Measurements from ENCODE around the gene PPP1R14D.

PPP1R14D gene

GRCh38 chr15:40823572-40824343 is 4.8 kb downstream of the PPP1R14D start:
- in situ Hi-C loops (cut with MboI; ENCODE audit: low sequenced_read_pairs), result no loop called here

- in situ Hi-C loops (cut with MboI; ENCODE audit: low sequenced_read_pairs), result no loop called here
Measured at GRCh38 chr15:40821195-40821594, 7.3 kb downstream of the PPP1R14D start.

- in situ Hi-C loops (cut with MboI; ENCODE audit: low sequenced_read_pairs), result no loop called here
Measured at GRCh38 chr15:40819048-40819447, 9.5 kb downstream of the PPP1R14D start.

- in situ Hi-C loops (cut with MboI; ENCODE audit: low sequenced_read_pairs), result no loop called here
Measured at GRCh38 chr15:40815042-40815698, 13.3 kb downstream of the PPP1R14D start.

- in situ Hi-C loops (cut with MboI; ENCODE audit: low sequenced_read_pairs), result no loop called here
Measured at GRCh38 chr15:40812721-40813425, 15.6 kb downstream of the PPP1R14D start.

- in situ Hi-C loops (cut with MboI; ENCODE audit: low sequenced_read_pairs), result no loop called here
Measured at GRCh38 chr15:40808861-40809450, 19.6 kb downstream of the PPP1R14D start.

GRCh38 chr15:40807888-40808461 is 20.5 kb downstream of the PPP1R14D start:
- in situ Hi-C loops (cut with MboI; ENCODE audit: low sequenced_read_pairs), result no loop called here

GRCh38 chr15:40807028-40807887 is 21.2 kb downstream of the PPP1R14D start, which contains the start of the genes DNAJC17 and ZFYVE19:
TSS of gene DNAJC17 (minus strand) at chr15:40807473. CDS start at chr15:40807446, 27 bp downstream.
TSS of gene ZFYVE19 (plus strand) at chr15:40807089. CDS start at chr15:40807590, 501 bp downstream.
- in situ Hi-C loops (cut with MboI; ENCODE audit: low sequenced_read_pairs), result no loop called here

- in situ Hi-C loops (cut with MboI; ENCODE audit: low sequenced_read_pairs), result no loop called here
Measured at GRCh38 chr15:40806672-40807027, 21.9 kb downstream of the PPP1R14D start.

- in situ Hi-C loops (cut with MboI; ENCODE audit: low sequenced_read_pairs), result no loop called here
Measured at GRCh38 chr15:40803688-40804087, 24.8 kb downstream of the PPP1R14D start.

- in situ Hi-C loops (cut with MboI; ENCODE audit: low sequenced_read_pairs), result no loop called here
Measured at GRCh38 chr15:40803076-40803475, 25.4 kb downstream of the PPP1R14D start.

GRCh38 chr15:40799523-40799922 is 29.0 kb downstream of the PPP1R14D start:
- in situ Hi-C loops (cut with MboI; ENCODE audit: low sequenced_read_pairs), result no loop called here

GRCh38 chr15:40796512-40796911 is 32.0 kb downstream of the PPP1R14D start:
- in situ Hi-C loops (cut with MboI; ENCODE audit: low sequenced_read_pairs), result no loop called here

GRCh38 chr15:40796041-40796440 is 32.5 kb downstream of the PPP1R14D start:
- in situ Hi-C loops (cut with MboI; ENCODE audit: low sequenced_read_pairs), result no loop called here

GRCh38 chr15:40793216-40793989 is 35.1 kb downstream of the PPP1R14D start:
- in situ Hi-C loops (cut with MboI; ENCODE audit: low sequenced_read_pairs), result no loop called here

- in situ Hi-C loops (cut with MboI; ENCODE audit: low sequenced_read_pairs), result no loop called here
Measured at GRCh38 chr15:40792394-40792793, 36.1 kb downstream of the PPP1R14D start.

- in situ Hi-C loops (cut with MboI; ENCODE audit: low sequenced_read_pairs), result no loop called here
Measured at GRCh38 chr15:40790718-40791117, 37.8 kb downstream of the PPP1R14D start.

GRCh38 chr15:40789999-40790398 is 38.5 kb downstream of the PPP1R14D start:
- in situ Hi-C loops (cut with MboI; ENCODE audit: low sequenced_read_pairs), result no loop called here

GRCh38 chr15:40789119-40789518 is 39.4 kb downstream of the PPP1R14D start:
- in situ Hi-C loops (cut with MboI; ENCODE audit: low sequenced_read_pairs), result no loop called here
